GM12872 (cell line): ENCODE results near the gene MAP2K7.
A peak's percentile ranks its signal among the peaks of the same experiment; 100 is the strongest.

Source experiments
- TF ChIP-seq, protein P1 (sequence below): IDR thresholded peaks from 3 replicates; pipeline ENCODE4 v1.5.1; 2011; ENCODE audit warnings: low read depth, mild to moderate bottlenecking, low read length, moderate library complexity; ENCODE audit not compliant: insufficient read depth

The MAP2K7 gene

DNA sequence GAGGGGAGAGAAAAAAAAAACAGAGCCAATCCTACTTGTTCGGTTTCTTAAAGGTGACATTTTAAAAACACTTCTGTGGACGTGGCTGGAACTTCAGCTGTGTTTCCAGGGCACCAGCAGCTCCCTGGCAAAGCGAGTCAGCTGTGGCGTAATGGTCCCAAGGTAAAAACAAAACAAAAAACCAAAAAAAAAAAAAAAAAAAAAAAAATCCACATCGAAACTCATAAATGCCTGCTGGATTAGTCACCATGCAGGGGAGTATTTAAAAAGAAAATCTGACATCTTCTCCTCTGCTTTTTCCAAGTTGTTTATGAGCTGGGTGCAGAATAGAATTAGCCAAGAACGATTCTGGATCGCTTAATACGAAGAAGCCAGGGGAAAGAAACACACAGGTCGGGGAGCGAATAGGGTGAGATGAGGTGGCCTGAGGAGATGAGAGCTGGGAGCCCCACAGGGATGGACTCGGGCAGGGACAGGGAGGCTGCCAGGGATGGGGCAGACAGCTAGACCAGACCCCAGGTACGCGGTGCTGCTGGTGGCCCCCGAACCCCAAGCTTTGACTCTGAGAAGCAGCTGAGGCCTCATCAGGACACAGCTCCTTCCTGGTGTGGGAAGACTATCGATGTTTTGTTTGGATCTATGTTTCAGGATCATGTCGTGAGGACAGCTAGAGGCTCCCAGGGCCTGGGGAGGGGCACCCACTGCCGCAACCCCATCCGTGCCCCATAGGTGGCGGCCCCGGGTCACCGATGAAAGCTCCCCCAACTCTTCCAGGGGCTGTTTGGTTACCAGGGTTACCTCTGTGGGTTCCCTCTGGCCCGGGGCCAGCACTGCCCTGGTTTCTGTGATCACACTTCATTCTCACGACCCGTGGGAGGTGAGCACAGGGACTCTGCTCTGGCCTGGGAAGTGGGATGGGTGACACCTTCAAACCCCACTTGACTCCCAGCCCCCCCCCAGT lies 25.3 kb downstream of the MAP2K7 start:
- TF ChIP-seq, protein P1, sequence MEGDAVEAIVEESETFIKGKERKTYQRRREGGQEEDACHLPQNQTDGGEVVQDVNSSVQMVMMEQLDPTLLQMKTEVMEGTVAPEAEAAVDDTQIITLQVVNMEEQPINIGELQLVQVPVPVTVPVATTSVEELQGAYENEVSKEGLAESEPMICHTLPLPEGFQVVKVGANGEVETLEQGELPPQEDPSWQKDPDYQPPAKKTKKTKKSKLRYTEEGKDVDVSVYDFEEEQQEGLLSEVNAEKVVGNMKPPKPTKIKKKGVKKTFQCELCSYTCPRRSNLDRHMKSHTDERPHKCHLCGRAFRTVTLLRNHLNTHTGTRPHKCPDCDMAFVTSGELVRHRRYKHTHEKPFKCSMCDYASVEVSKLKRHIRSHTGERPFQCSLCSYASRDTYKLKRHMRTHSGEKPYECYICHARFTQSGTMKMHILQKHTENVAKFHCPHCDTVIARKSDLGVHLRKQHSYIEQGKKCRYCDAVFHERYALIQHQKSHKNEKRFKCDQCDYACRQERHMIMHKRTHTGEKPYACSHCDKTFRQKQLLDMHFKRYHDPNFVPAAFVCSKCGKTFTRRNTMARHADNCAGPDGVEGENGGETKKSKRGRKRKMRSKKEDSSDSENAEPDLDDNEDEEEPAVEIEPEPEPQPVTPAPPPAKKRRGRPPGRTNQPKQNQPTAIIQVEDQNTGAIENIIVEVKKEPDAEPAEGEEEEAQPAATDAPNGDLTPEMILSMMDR, result peak; percentile 65

DNA sequence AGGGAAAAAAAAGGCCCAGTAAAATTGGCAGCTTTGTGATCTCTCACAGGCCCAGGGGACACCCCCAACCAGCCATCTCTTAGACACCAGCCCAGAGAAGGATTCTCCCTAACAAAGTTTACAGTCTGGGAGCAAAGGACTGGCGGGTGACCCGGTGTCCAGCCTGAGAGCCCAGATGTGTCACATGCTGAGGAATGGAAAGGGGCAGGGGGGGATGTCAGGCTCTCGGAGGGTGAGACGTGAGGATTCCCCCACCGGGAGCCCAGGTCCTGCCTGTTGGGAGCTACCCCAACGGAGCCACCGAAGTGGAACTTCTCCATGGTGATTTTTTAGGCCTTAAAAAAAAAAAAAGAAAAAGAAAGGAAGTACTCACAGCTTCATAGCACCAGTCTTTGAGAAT lies 27.1 kb downstream of the MAP2K7 start:
- TF ChIP-seq, protein P1, result no peak

DNA sequence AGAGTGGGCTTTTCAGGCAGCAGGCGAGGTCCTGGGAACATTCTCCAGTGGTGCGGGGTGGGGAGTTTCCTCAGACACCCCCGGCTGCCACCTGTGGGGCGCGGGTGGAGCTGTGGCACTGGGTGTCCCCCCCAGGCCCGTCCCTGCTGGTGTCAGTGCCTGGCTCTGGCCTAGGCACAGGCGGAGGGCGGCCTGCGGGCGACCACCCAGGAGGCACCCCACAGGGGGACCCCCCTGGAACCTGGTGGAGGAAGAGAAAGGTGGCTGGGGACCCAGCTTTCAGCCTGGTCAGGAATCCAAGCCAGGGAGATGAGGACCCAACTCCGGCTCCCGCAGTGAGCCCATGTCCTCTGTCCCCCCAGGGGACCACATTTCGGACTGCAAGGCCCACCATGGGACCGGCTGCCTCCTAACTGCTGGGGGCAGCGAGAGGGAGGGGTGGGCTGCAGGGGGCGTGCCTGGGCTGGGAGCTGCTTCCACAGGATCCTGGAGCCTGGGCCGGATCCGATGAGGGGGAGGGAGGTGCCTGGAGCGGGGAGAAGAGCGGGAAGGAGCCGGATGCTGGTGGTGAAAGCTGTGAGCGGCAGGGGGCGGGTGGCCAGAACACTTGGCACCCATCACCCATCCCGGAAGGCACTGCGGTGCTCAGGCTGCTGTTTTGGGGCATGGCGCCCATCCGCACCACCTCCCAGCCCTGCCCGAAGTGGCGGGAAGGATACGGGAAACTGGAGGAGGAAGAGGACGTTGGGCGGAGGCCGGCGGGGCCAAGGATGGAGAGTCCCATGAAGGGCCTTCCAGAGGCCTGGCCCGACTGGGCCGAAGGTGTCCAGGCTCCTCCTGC lies 27.8 kb downstream of the MAP2K7 start:
- TF ChIP-seq, protein P1, result no peak

DNA sequence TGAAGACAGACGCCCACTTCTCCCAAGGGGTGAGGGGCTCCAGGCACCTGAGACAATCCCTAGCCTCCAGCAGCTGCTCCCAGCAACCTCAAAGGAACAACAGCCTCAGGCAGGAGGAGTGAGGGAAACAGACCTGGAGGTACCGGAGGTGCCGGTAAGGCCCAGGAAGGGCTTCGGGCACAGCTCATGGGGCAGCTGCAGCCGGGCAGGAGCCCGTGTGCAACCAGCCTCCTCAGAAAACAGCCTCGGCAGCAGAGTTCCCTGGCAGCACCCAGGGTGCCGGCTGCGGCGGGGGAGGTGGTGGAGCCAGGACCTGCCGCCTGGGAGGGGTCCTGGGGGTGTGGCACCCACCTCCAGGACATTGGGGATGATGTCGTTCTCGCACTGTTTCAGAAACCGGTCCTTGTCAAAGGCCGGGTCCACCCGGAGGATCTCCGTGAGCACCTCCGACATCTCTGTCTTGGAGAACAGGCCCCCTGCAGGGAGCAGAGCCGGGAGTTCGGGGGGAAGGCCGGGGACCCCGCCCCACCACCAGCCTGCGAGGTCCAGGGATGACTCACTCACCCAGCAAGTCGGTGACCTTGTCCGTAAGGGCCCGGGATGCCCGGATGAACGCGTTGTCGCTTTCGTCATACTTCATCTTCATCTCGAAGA lies 28.7 kb downstream of the MAP2K7 start:
- TF ChIP-seq, protein P1, result no peak

DNA sequence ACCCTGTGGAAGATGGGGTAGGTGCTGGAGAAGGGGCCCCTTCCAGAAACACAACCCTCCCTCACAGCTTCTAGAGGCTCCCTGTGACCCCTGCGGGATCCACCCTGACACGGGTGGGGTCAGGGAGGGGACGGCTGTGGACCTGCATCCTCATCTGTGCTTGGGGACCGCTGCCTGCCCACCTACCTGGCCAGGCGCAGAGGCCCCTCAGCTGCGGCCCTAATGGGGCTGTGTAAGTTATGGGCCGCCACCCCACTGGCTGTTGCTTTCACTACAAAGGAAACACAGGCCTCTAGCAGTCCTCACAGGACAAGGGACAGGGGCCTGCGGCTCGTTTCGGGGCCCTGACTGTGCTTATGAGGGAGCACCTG lies 29.2 kb downstream of the MAP2K7 start:
- TF ChIP-seq, protein P1, result no peak

DNA sequence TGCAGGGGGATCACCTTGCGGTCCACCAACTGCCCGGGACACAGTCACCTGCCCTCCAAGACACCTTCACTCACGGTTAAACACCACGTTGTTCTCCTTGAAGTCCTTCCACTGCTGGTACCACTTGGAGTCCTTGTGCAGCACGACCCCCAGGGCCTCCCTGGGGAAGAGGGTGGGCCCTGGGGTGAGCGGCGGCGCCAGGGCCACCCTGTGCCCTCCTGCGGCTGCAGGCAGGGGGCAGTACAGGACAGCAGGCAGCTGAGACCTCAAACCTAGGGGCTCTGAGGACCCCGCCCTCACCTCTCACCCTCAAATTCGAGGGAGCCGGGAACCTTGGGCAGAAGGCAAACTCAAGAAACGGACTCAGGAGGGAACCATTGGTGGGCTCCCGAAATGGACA lies 29.7 kb downstream of the MAP2K7 start:
- TF ChIP-seq, protein P1, result peak; percentile 27; the same call in 1 of the 3 replicates
